Lung (tissue), 12 donors: ENCODE measurements around the gene SYNE4. TPM values are rescaled to one million over a fixed set of nuclear protein-coding genes. Genes with fewer than 3 reads are reported as not detected.

Experiments
- ATAC-seq: fragments of 200-7000 bp; cut with Tn5 transposase; one replicate; pipeline ENCODE4 v1.9.1; 2020; ENCODE audit warnings: moderate number of reproducible peaks; ENCODE audit not compliant: insufficient read depth, low FRiP score
- DNase-seq, 3 donors: peaks; one replicate each; pipeline ENCODE4 v3.0.0-alpha.2; 2013 to 2017
- H3K27ac ChIP-seq, 2 donors: one replicate each; pipeline ENCODE4 v1.5.1; 2013; ENCODE audit warnings: mild to moderate bottlenecking in 2 of 2, moderate library complexity in 2 of 2, control low read depth in 1 of 2, inconsistent platforms in 1 of 2, low read depth in 1 of 2, low read length in 1 of 2
- H3K27me3 ChIP-seq, 3 donors: one replicate each; pipeline ENCODE4 v1.5.1; 2013; ENCODE audit warnings: low read length in 2 of 3; ENCODE audit not compliant: control insufficient read depth in 3 of 3, insufficient read depth in 3 of 3
- H3K36me3 ChIP-seq, 4 donors: one replicate each; pipeline ENCODE4 v1.5.1; 2013; ENCODE audit warnings: low read length in 4 of 4, mild to moderate bottlenecking in 1 of 4, moderate library complexity in 1 of 4; ENCODE audit not compliant: control insufficient read depth in 4 of 4, insufficient read depth in 4 of 4
- H3K4me1 ChIP-seq, 5 donors: one replicate each; pipeline ENCODE4 v1.5.1; 2013; ENCODE audit warnings: low read length in 5 of 5, mild to moderate bottlenecking in 2 of 5, moderate library complexity in 1 of 5; ENCODE audit not compliant: control insufficient read depth in 5 of 5, insufficient read depth in 5 of 5
- H3K4me3 ChIP-seq: one replicate; pipeline ENCODE4 v1.5.1; 2013; ENCODE audit warnings: mild to moderate bottlenecking, control low read depth, moderate library complexity
- H3K9ac ChIP-seq, 2 donors: one replicate each; pipeline ENCODE4 v1.5.1; 2013; ENCODE audit warnings: low read length in 2 of 2, control low read depth in 1 of 2; ENCODE audit not compliant: insufficient read depth in 1 of 2
- H3K9me3 ChIP-seq, 4 donors: one replicate each; pipeline ENCODE4 v1.5.1; 2013; ENCODE audit warnings: low read length in 3 of 4, mild to moderate bottlenecking in 1 of 4, moderate library complexity in 1 of 4; ENCODE audit not compliant: control insufficient read depth in 4 of 4, insufficient read depth in 3 of 4
- WGBS, 2 donors: extraction: QIAGEN DNeasy Blood & Tissue Kit; methylation state at CpG; one replicate each; pipeline ENCODE4 v1.1.7; 2013; 5-methylcytosine and 5-hydroxymethylcytosine counted together
- polyA plus RNA-seq, 2 donors: library from polyadenylated mRNA; stranded (reverse); fragments of 200-250 nt; gene quantifications; one replicate each; pipeline ENCODE4 v1.2.1, GENCODE V29; 2013
- total RNA-seq, 2 donors: library from RNA; depleted of rRNA in 1 of 2; stranded (reverse); fragments of >200 nt in 1 of 2; gene quantifications; one replicate each; pipeline ENCODE4 v1.2.1, GENCODE V29; 2014 to 2021
- TF ChIP-seq, protein P1 (sequence below): IDR thresholded peaks from 2 replicates; pipeline ENCODE4 v1.5.1; 2012; ENCODE audit warnings: mild to moderate bottlenecking; ENCODE audit errors: control extremely low read depth, extremely low read depth
- donor health status: control.
- donor health status: control.
- donor health status: Bipolar disorder and iron deficiency.
- donor health status: healthy.
- donor health status: DM: yes; HTN: yes; CAD: no.

The SYNE4 gene
- total and polyA plus RNA-seq, 4 donors = 8.0 to 19.2 (median 11.6) TPM

DNA sequence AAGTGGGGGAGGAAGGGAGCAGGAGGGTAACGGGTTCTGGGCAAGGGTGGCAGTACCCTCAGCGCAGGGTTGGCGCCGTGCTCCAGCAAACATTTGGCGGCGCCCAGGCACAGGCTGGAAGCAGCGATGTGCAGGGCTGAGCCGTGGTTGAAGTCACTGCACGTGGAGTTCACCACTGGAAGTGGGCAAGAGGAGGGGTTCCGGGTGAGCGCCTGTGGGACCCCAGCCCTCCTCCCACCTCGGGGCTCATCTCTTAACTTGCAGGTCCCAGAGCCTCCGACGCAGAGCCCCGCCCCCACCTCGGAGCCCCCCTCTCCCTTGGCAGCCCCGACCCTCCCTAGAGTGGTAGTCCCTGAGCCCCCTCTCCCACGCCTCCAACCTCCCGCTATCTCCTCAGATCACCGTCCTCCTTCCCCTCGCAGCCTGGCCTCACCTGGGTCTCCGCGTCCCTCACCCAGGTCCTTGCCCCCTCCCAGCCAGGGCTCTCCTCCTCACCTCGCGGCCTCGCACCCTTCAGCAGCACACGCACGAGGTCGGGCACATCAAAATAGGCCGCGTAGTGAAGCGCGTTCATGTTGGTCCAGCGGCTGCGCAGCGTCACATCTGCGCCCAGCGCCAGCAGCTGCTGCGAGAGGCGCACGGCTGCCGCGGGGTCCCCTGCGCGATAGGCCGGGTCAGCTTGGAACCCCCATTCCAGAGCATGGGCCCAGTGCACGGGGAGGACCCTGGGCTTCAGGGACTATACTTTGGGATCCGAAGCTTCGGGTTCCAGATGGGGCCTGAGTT is 17.7 kb upstream of the SYNE4 start:
- Histone ChIP-seq H3K27ac (no peak overlapping the region), H3K27me3 (no peaks in the 10 kb centered on the region), H3K4me3 (no peak overlapping the region), H3K36me3 (peaks cover 0 to 26% (median 9%) of the 10 kb centered on the region in 4 donors), H3K4me1 (no peaks in the 10 kb centered on the region), H3K9me3 (no peaks in the 10 kb centered on the region), H3K9ac (no peak overlapping the region)
- WGBS, 2 donors = 94 to 95% methylated on average over 45 to 49 of the region's 49 CpGs
- DNase-seq (no peak), ATAC-seq (no peak)
- TF ChIP-seq, protein P1, sequence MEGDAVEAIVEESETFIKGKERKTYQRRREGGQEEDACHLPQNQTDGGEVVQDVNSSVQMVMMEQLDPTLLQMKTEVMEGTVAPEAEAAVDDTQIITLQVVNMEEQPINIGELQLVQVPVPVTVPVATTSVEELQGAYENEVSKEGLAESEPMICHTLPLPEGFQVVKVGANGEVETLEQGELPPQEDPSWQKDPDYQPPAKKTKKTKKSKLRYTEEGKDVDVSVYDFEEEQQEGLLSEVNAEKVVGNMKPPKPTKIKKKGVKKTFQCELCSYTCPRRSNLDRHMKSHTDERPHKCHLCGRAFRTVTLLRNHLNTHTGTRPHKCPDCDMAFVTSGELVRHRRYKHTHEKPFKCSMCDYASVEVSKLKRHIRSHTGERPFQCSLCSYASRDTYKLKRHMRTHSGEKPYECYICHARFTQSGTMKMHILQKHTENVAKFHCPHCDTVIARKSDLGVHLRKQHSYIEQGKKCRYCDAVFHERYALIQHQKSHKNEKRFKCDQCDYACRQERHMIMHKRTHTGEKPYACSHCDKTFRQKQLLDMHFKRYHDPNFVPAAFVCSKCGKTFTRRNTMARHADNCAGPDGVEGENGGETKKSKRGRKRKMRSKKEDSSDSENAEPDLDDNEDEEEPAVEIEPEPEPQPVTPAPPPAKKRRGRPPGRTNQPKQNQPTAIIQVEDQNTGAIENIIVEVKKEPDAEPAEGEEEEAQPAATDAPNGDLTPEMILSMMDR = no peak

DNA sequence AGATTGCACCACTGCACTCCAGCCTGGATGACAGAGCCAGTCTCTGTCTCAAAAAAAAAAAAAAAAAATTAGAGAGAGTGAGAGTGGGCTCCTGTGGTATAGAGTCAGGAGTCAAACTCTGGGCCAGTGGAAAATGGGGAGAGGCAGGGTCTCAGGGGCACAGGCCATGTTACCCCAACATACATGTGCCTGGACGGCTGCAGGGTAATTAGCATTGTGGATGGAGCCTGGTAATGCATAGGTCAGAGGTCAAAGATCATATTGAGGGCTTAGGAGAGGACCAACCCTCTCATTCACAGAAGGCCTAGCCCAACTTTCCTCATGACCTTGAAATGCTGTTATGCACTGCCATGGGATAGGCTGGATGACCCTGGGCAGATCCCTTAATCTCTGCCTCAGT is 16.9 kb upstream of the SYNE4 start:
- Histone ChIP-seq H3K9me3 (no peaks in the 10 kb centered on the region), H3K27ac (no peak overlapping the region), H3K36me3 (peaks cover 0 to 31% (median 10%) of the 10 kb centered on the region in 4 donors), H3K27me3 (no peaks in the 10 kb centered on the region), H3K4me3 (no peak overlapping the region), H3K9ac (no peak overlapping the region), H3K4me1 (no peaks in the 10 kb centered on the region)
- WGBS, 2 donors = 81 to 100% methylated on average over 1 of the region's 1 CpG
- DNase-seq = no peak
- ATAC-seq = no peak
- TF ChIP-seq, protein P1 = no peak

DNA sequence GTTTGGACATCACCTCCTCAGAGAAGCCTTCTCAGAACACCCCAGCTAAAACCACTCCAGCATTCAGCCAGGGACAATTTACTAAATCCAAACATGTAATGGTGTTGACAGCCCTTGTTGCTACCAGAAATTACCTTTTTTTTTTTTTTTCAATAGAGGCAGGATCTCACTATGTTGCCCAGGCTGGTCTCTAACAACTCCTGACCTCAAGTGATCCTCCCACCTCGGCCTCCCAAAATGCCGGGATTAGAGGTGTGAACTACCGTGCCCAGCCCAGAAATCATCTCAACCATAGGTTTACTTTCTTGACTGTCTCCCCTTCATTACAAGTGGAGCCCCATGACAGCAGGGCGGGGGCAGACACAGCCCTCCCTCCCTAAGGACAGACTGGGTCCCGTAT is 14.8 kb upstream of the SYNE4 start:
- DNase-seq (no peak), ATAC-seq (no peak)
- 92 to 97% methylated on average over 5 of the region's 5 CpGs for WGBS, 2 donors
- no peak overlapping the region for H3K9ac ChIP-seq
- no peaks in the 10 kb centered on the region for H3K4me1 ChIP-seq
- peaks cover 0 to 26% (median 9%) of the 10 kb centered on the region in 4 donors for H3K36me3 ChIP-seq
- TF ChIP-seq, protein P1 = no peak
- H3K27me3 ChIP-seq = no peaks in the 10 kb centered on the region
- H3K9me3 ChIP-seq = no peaks in the 10 kb centered on the region
- H3K27ac ChIP-seq = no peak overlapping the region
- H3K4me3 ChIP-seq = no peak overlapping the region
